CD4-positive, CD25-positive, alpha-beta regulatory T cell (primary cell): Measurements from ENCODE around the gene PTPRQ. TPM values are rescaled to one million over a fixed set of nuclear protein-coding genes. Genes with fewer than 3 reads are reported as not detected.

Source experiments
- ATAC-seq, 2 donors: fragments of 150-1000 bp; cut with Tn5 transposase; one replicate each; pipeline ENCODE4 v1.10.0; 2021; ENCODE audit warnings: low read depth in 2 of 2, moderate number of reproducible peaks in 2 of 2, moderate library complexity in 1 of 2
- DNase-seq, 3 donors: peaks; one replicate each; pipeline versions ENCODE4 v3.0.0 to v3.0.0-alpha.2; 2012 to 2022; ENCODE audit warnings: mixed read lengths in 1 of 3
- H3K27ac ChIP-seq: one replicate; pipeline ENCODE4 v1.7.0; 2013; ENCODE audit warnings: mild to moderate bottlenecking, low read length; ENCODE audit not compliant: insufficient read depth, poor library complexity, severe bottlenecking
- H3K27me3 ChIP-seq: one replicate; pipeline ENCODE4 v1.7.0; 2013; ENCODE audit warnings: low read length; ENCODE audit not compliant: control insufficient read depth, insufficient read depth
- H3K36me3 ChIP-seq: one replicate; pipeline ENCODE4 v1.7.0; 2013; ENCODE audit warnings: mild to moderate bottlenecking, low read length, moderate library complexity; ENCODE audit not compliant: control insufficient read depth, insufficient read depth
- H3K4me1 ChIP-seq: 2 replicates; pipeline ENCODE4 v1.7.0; 2013; ENCODE audit warnings: mild to moderate bottlenecking, low read length; ENCODE audit not compliant: insufficient read depth, control insufficient read depth, poor library complexity, severe bottlenecking
- H3K4me3 ChIP-seq: one replicate; pipeline ENCODE4 v1.7.0; 2013; ENCODE audit warnings: low read depth, mild to moderate bottlenecking, low read length, moderate library complexity
- H3K9me3 ChIP-seq, 2 experiments: 1 replicate in 1 of 2; 2 replicates in 1 of 2; pipeline ENCODE4 v1.7.0; 2013; ENCODE audit warnings: low read length in 2 of 2, mild to moderate bottlenecking in 1 of 2, moderate library complexity in 1 of 2; ENCODE audit not compliant: control insufficient read depth in 2 of 2
- H3K27ac Mint-ChIP-seq, 3 donors: one replicate each; pipeline ENCODE4 v1.8.0; 2020 to 2022; ENCODE audit warnings: mild to moderate bottlenecking in 3 of 3, mixed read lengths in 3 of 3, moderate library complexity in 2 of 3
- H3K27me3 Mint-ChIP-seq: one replicate; pipeline ENCODE4 v1.8.0; 2022; ENCODE audit warnings: mild to moderate bottlenecking, mixed read lengths
- H3K36me3 Mint-ChIP-seq: one replicate; pipeline ENCODE4 v1.8.0; 2020; ENCODE audit warnings: mixed read lengths
- H3K4me1 Mint-ChIP-seq, 4 donors: one replicate each; pipeline ENCODE4 v1.8.0; 2020 to 2022; ENCODE audit warnings: mixed read lengths in 4 of 4, mild to moderate bottlenecking in 1 of 4
- H3K4me3 Mint-ChIP-seq, 4 donors: one replicate each; pipeline ENCODE4 v1.8.0; 2020 to 2022; ENCODE audit warnings: mild to moderate bottlenecking in 4 of 4, mixed read lengths in 4 of 4, moderate library complexity in 3 of 4
- H3K9me3 Mint-ChIP-seq, 7 donors: one replicate each; pipeline ENCODE4 v1.8.0; 2020 to 2022; ENCODE audit warnings: mixed read lengths in 7 of 7, mild to moderate bottlenecking in 3 of 7, moderate library complexity in 2 of 7
- polyA plus RNA-seq, 4 donors: library from polyadenylated mRNA; unstranded; fragments of 300-500 nt; fragmentation: Illumina TruSeq; gene quantifications; one replicate each; pipeline ENCODE4 v1.2.3, GENCODE V29; 2021
- total RNA-seq: library from RNA; stranded (reverse); gene quantifications from one replicate; pipeline ENCODE4 v1.2.3, GENCODE V29; 2022

The PTPRQ gene
- total and polyA plus RNA-seq, 5 donors from 2014 or later, result not detected

DNA sequence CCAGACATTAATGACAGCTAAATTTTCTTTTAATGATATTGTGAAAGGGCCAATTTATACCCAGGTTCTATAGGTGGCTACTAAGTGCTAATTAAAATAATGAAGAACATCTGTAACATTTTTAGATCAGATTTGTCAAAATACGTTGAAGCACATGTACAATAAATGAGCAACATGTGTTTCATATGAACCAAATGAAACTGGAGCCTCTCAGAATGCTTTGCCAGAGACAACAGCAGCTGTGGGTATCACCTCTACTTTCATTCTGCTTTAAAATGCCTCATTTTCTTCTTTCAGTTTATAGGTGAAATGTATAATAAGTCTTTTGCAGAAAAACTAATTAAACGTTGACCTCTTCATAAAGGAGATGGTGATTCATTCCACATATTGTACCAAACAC, 237.3 kb downstream of the PTPRQ start:
- Mint-ChIP-seq H3K9me3 (peaks cover 0 to 5% (median 2%) of the 10 kb centered on the region in 7 donors), H3K27me3 (no peaks in the 10 kb centered on the region), H3K4me3 (no peak overlapping the region), H3K36me3 (no peaks in the 10 kb centered on the region), H3K27ac (no peak overlapping the region), H3K4me1 (no peaks in the 10 kb centered on the region)
- no peak for ATAC-seq
- no peak for DNase-seq
- Histone ChIP-seq H3K9me3 (no peaks in the 10 kb centered on the region), H3K36me3 (no peaks in the 10 kb centered on the region), H3K4me1 (no peaks in the 10 kb centered on the region), H3K27ac (no peak overlapping the region), H3K27me3 (no peaks in the 10 kb centered on the region), H3K4me3 (no peak overlapping the region)

DNA sequence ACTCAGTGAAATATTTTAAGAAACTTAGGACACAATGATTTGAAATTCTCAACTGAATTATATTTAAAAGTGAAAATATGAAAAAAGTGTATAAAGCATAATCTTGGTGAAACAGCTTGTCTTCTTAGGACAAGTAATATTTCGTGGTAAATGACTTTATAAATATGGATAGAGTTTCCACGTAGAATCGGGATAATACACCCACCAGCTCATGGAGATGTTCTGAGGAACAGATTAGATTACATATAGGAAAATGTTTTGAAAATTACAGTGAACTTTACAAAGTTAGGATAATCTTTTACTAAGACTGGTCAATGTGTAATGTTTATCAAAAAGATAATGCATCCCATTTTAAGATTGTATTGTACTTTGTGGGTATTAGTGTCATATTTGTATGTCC, 237.8 kb downstream of the PTPRQ start:
- H3K36me3 ChIP-seq, result no peaks in the 10 kb centered on the region
- Mint-ChIP-seq H3K27ac (no peak overlapping the region), H3K36me3 (no peaks in the 10 kb centered on the region), H3K27me3 (no peaks in the 10 kb centered on the region), H3K4me3 (no peak overlapping the region), H3K4me1 (no peaks in the 10 kb centered on the region), H3K9me3 (peaks cover 0 to 7% (median 2%) of the 10 kb centered on the region in 7 donors)
- no peak overlapping the region for H3K27ac ChIP-seq
- no peak for ATAC-seq
- no peak for DNase-seq
- H3K4me3 ChIP-seq, result no peak overlapping the region
- H3K4me1 ChIP-seq, result no peaks in the 10 kb centered on the region
- no peaks in the 10 kb centered on the region for H3K9me3 ChIP-seq
- no peaks in the 10 kb centered on the region for H3K27me3 ChIP-seq

DNA sequence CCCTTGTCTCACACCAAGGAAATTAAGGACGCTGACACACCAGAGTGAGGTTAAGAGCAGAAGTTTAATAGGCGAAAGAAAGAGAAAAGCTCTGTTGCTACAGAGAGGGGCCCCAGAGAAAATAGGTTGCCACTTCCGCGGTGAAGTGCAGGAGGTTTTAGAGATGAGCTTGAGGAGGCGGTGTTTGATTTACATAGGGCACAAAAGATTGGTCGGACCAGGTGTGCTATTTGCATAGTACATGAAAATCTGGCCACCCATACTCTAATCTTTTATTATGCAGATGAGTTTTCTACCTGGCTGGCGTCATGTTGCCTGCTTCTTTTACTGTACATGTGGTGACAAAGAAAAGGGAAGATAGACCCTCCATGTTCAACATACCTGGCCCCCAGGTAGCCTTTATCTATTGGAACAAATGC, 240.1 kb downstream of the PTPRQ start:
- H3K27ac ChIP-seq, result no peak overlapping the region
- H3K4me3 Mint-ChIP-seq, result no peak overlapping the region
- H3K27me3 Mint-ChIP-seq, result no peaks in the 10 kb centered on the region
- no peak overlapping the region for H3K4me3 ChIP-seq
- H3K27me3 ChIP-seq, result no peaks in the 10 kb centered on the region
- no peaks in the 10 kb centered on the region for H3K9me3 ChIP-seq
- ATAC-seq (no peak), DNase-seq (no peak)
- H3K4me1 ChIP-seq, result no peaks in the 10 kb centered on the region
- peaks cover 0 to 10% (median 2%) of the 10 kb centered on the region in 7 donors for H3K9me3 Mint-ChIP-seq
- H3K36me3 ChIP-seq, result no peaks in the 10 kb centered on the region
- H3K4me1 Mint-ChIP-seq, result no peaks in the 10 kb centered on the region
- no peak overlapping the region for H3K27ac Mint-ChIP-seq
- no peaks in the 10 kb centered on the region for H3K36me3 Mint-ChIP-seq

DNA sequence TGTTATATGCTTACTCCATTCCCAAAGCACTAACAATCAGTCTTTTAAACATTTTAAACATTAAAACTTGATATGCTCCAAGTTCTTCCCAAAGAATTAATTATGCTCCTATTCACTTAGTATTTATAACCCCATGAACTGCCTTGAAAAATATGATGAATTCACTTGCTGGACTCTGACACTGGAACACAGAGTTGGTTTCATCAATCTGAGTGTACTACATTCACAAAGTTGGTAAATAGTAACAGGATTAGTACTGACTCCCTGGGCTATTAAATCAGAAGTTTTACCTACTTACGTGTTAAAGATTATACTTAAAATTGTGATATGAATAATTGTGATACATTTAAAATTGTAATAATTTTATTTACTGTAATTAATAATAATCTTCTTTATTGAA, 246.1 kb downstream of the PTPRQ start:
- no peaks in the 10 kb centered on the region for H3K27me3 Mint-ChIP-seq
- ATAC-seq (no peak), DNase-seq (no peak)
- H3K4me3 Mint-ChIP-seq, result no peak overlapping the region
- Histone ChIP-seq H3K4me1 (no peaks in the 10 kb centered on the region), H3K4me3 (no peak overlapping the region), H3K9me3 (no peaks in the 10 kb centered on the region), H3K27ac (no peak overlapping the region), H3K27me3 (no peaks in the 10 kb centered on the region), H3K36me3 (no peaks in the 10 kb centered on the region)
- H3K4me1 Mint-ChIP-seq, result no peaks in the 10 kb centered on the region
- H3K9me3 Mint-ChIP-seq, result peaks cover 0 to 12% (median 0%) of the 10 kb centered on the region in 7 donors
- no peaks in the 10 kb centered on the region for H3K36me3 Mint-ChIP-seq
- no peak overlapping the region for H3K27ac Mint-ChIP-seq

DNA sequence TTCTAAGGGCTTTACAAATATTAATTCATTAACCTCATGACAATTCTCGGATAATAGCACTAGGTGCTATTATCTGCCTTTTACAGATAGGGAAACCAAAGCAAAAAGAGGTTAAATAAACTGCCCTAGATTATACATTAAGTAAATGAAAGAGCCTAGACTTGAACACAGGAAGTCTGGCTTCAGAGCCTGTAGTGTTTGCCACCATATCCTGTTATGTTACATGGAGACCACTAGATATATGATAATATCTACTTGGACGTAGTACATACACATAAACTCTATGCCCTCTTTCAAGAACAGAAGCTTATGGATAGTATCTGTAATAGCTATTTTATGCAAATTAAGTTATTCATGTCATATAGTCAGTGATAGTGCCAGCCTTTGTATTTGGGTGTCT, 246.5 kb downstream of the PTPRQ start:
- Histone ChIP-seq H3K27me3 (no peaks in the 10 kb centered on the region), H3K27ac (no peak overlapping the region), H3K4me3 (no peak overlapping the region), H3K4me1 (no peaks in the 10 kb centered on the region), H3K9me3 (no peaks in the 10 kb centered on the region), H3K36me3 (no peaks in the 10 kb centered on the region)
- Mint-ChIP-seq H3K4me1 (no peaks in the 10 kb centered on the region), H3K36me3 (no peaks in the 10 kb centered on the region), H3K27ac (no peak overlapping the region), H3K4me3 (no peak overlapping the region), H3K9me3 (peaks cover 0 to 15% (median 0%) of the 10 kb centered on the region in 7 donors), H3K27me3 (no peaks in the 10 kb centered on the region)
- DNase-seq (no peak), ATAC-seq (no peak)

DNA sequence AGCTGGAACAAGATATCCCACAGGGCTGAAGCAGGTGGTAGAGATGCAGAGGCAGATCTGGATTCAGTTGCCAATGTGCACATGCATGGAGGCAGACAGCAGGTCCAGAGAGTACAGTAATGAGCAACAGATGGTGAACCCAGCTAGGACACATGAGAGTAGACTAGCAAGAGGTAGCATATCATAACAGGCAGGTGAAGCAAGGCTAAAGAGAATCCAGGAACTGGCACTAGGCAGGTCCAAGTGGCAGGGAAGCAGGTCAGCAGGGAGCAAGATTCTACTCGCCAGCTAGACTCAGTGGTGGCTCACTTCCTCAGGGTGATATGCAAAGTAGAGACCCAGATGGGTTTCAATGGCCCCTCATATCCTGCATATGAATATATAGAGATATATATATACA, 248.1 kb downstream of the PTPRQ start:
- peaks cover 0 to 5% (median 0%) of the 10 kb centered on the region in 7 donors for H3K9me3 Mint-ChIP-seq
- H3K36me3 Mint-ChIP-seq, result no peaks in the 10 kb centered on the region
- H3K27ac Mint-ChIP-seq, result no peak overlapping the region
- Histone ChIP-seq H3K27ac (no peak overlapping the region), H3K9me3 (no peaks in the 10 kb centered on the region), H3K36me3 (no peaks in the 10 kb centered on the region), H3K27me3 (no peaks in the 10 kb centered on the region), H3K4me3 (no peak overlapping the region), H3K4me1 (no peaks in the 10 kb centered on the region)
- no peaks in the 10 kb centered on the region for H3K4me1 Mint-ChIP-seq
- no peaks in the 10 kb centered on the region for H3K27me3 Mint-ChIP-seq
- DNase-seq, result no peak
- no peak overlapping the region for H3K4me3 Mint-ChIP-seq
- ATAC-seq, result no peak

DNA sequence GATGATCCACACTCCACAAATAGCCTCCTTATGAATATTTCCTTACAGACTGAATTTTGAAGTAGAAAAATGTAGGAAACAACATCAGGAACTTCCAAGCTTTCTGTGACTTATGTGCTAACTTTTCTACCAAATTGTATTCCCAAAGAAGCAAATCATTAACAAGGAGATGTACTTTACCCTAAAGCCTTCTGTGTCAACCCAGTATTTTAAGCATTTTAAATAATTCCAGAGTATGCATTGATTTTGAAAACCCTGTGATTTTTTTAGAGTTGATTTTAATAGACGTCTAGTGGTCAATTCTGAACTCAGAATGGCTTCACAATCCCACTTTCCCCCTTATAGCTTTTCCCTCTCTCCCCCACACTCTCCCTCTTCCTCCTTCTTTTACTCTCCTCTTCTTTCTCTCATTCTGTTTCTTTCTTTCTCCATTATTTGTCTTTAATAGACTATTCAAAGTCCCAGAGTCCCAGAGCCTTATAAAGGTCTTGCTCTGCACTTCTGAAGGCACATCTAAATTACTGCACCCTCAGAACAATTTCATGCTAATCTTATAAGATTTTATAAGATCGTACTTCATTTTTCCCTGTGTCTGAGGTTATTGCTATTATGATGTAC, 253.3 kb downstream of the PTPRQ start:
- H3K36me3 ChIP-seq, result no peaks in the 10 kb centered on the region
- Mint-ChIP-seq H3K9me3 (peaks cover 0 to 5% (median 0%) of the 10 kb centered on the region in 7 donors), H3K27ac (no peak overlapping the region), H3K27me3 (no peaks in the 10 kb centered on the region), H3K36me3 (no peaks in the 10 kb centered on the region), H3K4me1 (no peaks in the 10 kb centered on the region), H3K4me3 (no peak overlapping the region)
- no peaks in the 10 kb centered on the region for H3K27me3 ChIP-seq
- H3K4me1 ChIP-seq, result no peaks in the 10 kb centered on the region
- no peak overlapping the region for H3K4me3 ChIP-seq
- H3K27ac ChIP-seq, result no peak overlapping the region
- ATAC-seq, result no peak
- peaks cover 0 to under 1% of the 10 kb centered on the region in 2 experiments for H3K9me3 ChIP-seq
- DNase-seq, result no peak

DNA sequence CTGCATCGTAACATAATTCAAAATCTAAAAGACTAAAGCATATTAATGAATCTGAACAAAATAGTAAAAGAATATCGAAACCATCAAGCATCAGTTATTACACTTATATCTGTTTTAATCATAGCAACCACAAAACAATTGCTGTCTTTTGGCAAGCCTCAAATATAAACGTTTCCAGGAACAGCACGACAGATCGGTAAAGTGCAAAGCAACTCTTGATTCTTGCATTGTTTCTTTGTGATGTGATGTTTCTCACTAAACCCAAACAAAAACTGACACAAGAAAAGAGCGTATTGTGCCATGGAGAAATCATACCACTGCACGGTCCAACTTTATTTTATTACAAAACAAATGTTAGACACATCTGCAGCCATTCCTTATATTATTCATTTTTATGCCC, 254.2 kb downstream of the PTPRQ start:
- H3K9me3 Mint-ChIP-seq, result peaks cover 0 to 7% (median 2%) of the 10 kb centered on the region in 7 donors
- Histone ChIP-seq H3K27me3 (no peaks in the 10 kb centered on the region), H3K27ac (no peak overlapping the region), H3K9me3 (peaks cover 0 to 5% of the 10 kb centered on the region in 2 experiments), H3K4me1 (no peaks in the 10 kb centered on the region), H3K4me3 (no peak overlapping the region), H3K36me3 (no peaks in the 10 kb centered on the region)
- H3K27me3 Mint-ChIP-seq, result no peaks in the 10 kb centered on the region
- H3K27ac Mint-ChIP-seq, result no peak overlapping the region
- H3K36me3 Mint-ChIP-seq, result no peaks in the 10 kb centered on the region
- H3K4me1 Mint-ChIP-seq, result no peaks in the 10 kb centered on the region
- no peak for ATAC-seq
- DNase-seq, result no peak
- H3K4me3 Mint-ChIP-seq, result no peak overlapping the region
